CD14-positive monocyte (primary cell): Measurements from ENCODE around the gene SMPD3. TPM values are rescaled to one million over a fixed set of nuclear protein-coding genes. Genes with fewer than 3 reads are reported as not detected.

ENCODE experiments used
- DNase-seq, 3 donors: peaks; one replicate each; pipeline ENCODE4 v3.0.0-alpha.2; 2011 to 2022
- H2AFZ ChIP-seq: 2 replicates; pipeline ENCODE4 v1.6.0; 2012; ENCODE audit warnings: mild to moderate bottlenecking, low read depth, low read length, inconsistent platforms; ENCODE audit not compliant: insufficient read depth, poor library complexity, severe bottlenecking
- H3K27ac ChIP-seq, 2 donors: 1 replicate in 1 of 2; 2 replicates in 1 of 2; pipeline ENCODE4 v1.5.1; 2012 to 2013; ENCODE audit warnings: low read length in 2 of 2, control low read depth in 1 of 2, inconsistent platforms in 1 of 2, low read depth in 1 of 2, mild to moderate bottlenecking in 1 of 2
- H3K27me3 ChIP-seq, 2 donors: one replicate each; pipeline versions ENCODE4 v1.6.0 to v1.6.1; 2011 to 2013; ENCODE audit warnings: low read length in 2 of 2; ENCODE audit not compliant: control insufficient read depth in 2 of 2, insufficient read depth in 2 of 2
- H3K36me3 ChIP-seq, 2 donors: replicated peaks in 1 of 2; 1 replicate in 1 of 2; 2 replicates in 1 of 2; pipeline versions ENCODE4 v1.5.1 to v1.6.1; 2012 to 2013; ENCODE audit warnings: low read length in 2 of 2, control low read depth in 1 of 2, inconsistent platforms in 1 of 2, mild to moderate bottlenecking in 1 of 2; ENCODE audit not compliant: insufficient read depth in 2 of 2, control insufficient read depth in 1 of 2
- H3K4me1 ChIP-seq, 2 donors: 1 replicate in 1 of 2; 2 replicates in 1 of 2; pipeline versions ENCODE4 v1.5.1 to v1.6.1; 2012 to 2013; ENCODE audit warnings: low read length in 2 of 2, control low read depth in 1 of 2, inconsistent platforms in 1 of 2, mild to moderate bottlenecking in 1 of 2, moderate library complexity in 1 of 2; ENCODE audit not compliant: insufficient read depth in 2 of 2, control insufficient read depth in 1 of 2
- H3K4me2 ChIP-seq: replicated peaks from 2 replicates; pipeline ENCODE3; 2012; ENCODE audit warnings: low read length, moderate library complexity, mild to moderate bottlenecking; ENCODE audit not compliant: poor library complexity, severe bottlenecking; ENCODE audit errors: extremely low read depth
- H3K4me3 ChIP-seq, 3 experiments: fragments of 200-600 bp in 1 of 3; sonication (generic) in 1 of 3; replicated peaks in 1 of 3; 1 replicate in 2 of 3; 2 replicates in 1 of 3; pipeline ENCODE4 v1.5.1; 2011 to 2013; ENCODE audit warnings: low read length in 3 of 3, mild to moderate bottlenecking in 3 of 3, control low read depth in 2 of 3, low read depth in 2 of 3, inconsistent platforms in 1 of 3, moderate library complexity in 1 of 3
- H3K79me2 ChIP-seq: 2 replicates; pipeline ENCODE4 v1.6.0; 2012; ENCODE audit warnings: mild to moderate bottlenecking, control low read depth, inconsistent platforms, low read length, moderate library complexity; ENCODE audit not compliant: insufficient read depth
- H3K9ac ChIP-seq: 2 replicates; pipeline ENCODE4 v1.6.0; 2017; ENCODE audit warnings: low read length, mild to moderate bottlenecking; ENCODE audit not compliant: insufficient read depth, poor library complexity, severe bottlenecking
- H3K9me3 ChIP-seq, 2 donors: replicated peaks in 1 of 2; 1 replicate in 1 of 2; 2 replicates in 1 of 2; pipeline versions ENCODE4 v1.5.1 to v1.6.1; 2012 to 2013; ENCODE audit warnings: low read length in 2 of 2, control low read depth in 1 of 2; ENCODE audit not compliant: control insufficient read depth in 1 of 2, insufficient read depth in 1 of 2
- H4K20me1 ChIP-seq: 2 replicates; pipeline ENCODE4 v1.6.0; 2012; ENCODE audit warnings: mild to moderate bottlenecking, low read length, control low read depth, moderate library complexity; ENCODE audit not compliant: insufficient read depth
- H3K27ac Mint-ChIP-seq, 7 donors: one replicate each; pipeline ENCODE4 v1.8.0; 2020; ENCODE audit warnings: mild to moderate bottlenecking in 7 of 7, mixed read lengths in 7 of 7, moderate library complexity in 6 of 7, inconsistent platforms in 2 of 7
- H3K27me3 Mint-ChIP-seq, 3 donors: one replicate each; pipeline ENCODE4 v1.8.0; 2021 to 2022; ENCODE audit warnings: low read depth in 3 of 3, mild to moderate bottlenecking in 3 of 3, mixed read lengths in 3 of 3, moderate library complexity in 3 of 3, inconsistent platforms in 1 of 3
- H3K36me3 Mint-ChIP-seq, 2 donors: one replicate each; pipeline ENCODE4 v1.8.0; 2020; ENCODE audit warnings: mixed read lengths in 2 of 2, inconsistent platforms in 1 of 2, mild to moderate bottlenecking in 1 of 2
- H3K4me1 Mint-ChIP-seq: one replicate; pipeline ENCODE4 v1.8.0; 2020; ENCODE audit warnings: mild to moderate bottlenecking, mixed read lengths
- H3K4me3 Mint-ChIP-seq, 2 donors: one replicate each; pipeline ENCODE4 v1.8.0; 2020; ENCODE audit warnings: mild to moderate bottlenecking in 2 of 2, mixed read lengths in 2 of 2, moderate library complexity in 1 of 2
- H3K9me3 Mint-ChIP-seq, 7 donors: one replicate each; pipeline ENCODE4 v1.8.0; 2020 to 2022; ENCODE audit warnings: mixed read lengths in 7 of 7, mild to moderate bottlenecking in 6 of 7, moderate library complexity in 6 of 7, inconsistent platforms in 2 of 7
- WGBS: methylation state at CpG from one replicate; pipeline ENCODE4 v1.1.5; 2013; ENCODE audit warnings: missing lambda C conversion rate; ENCODE audit not compliant: insufficient coverage; 5-methylcytosine and 5-hydroxymethylcytosine counted together
- intact Hi-C, 2 donors: fragments of 100-400 bp; cut with micrococcal nuclease; formaldehyde crosslinking; loops; one replicate each; pipeline versions ENCODE4 v1.15.0 to v1.15.1; 2023
- polyA plus RNA-seq, 3 donors: library from polyadenylated mRNA; depleted of rRNA in 1 of 3; unstranded in 2 of 3; stranded (reverse) in 1 of 3; fragments of 300-500 nt in 2 of 3; fragments of >200 nt in 1 of 3; fragmentation: Illumina TruSeq in 2 of 3; gene quantifications; 1 replicate in 2 of 3; 2 replicates in 1 of 3; pipeline ENCODE4 v1.2.3, GENCODE V29; 2012 to 2021
- TF ChIP-seq, protein P1 (sequence below): fragments of 200-600 bp; IDR thresholded peaks from one replicate; pipeline ENCODE4 v1.8.0; 2022; ENCODE audit warnings: antibody characterized with exemption, mild to moderate bottlenecking

SMPD3 gene
- polyA plus RNA-seq, 3 donors, result 0.40 to 1.1 (median 0.51) TPM

DNA sequence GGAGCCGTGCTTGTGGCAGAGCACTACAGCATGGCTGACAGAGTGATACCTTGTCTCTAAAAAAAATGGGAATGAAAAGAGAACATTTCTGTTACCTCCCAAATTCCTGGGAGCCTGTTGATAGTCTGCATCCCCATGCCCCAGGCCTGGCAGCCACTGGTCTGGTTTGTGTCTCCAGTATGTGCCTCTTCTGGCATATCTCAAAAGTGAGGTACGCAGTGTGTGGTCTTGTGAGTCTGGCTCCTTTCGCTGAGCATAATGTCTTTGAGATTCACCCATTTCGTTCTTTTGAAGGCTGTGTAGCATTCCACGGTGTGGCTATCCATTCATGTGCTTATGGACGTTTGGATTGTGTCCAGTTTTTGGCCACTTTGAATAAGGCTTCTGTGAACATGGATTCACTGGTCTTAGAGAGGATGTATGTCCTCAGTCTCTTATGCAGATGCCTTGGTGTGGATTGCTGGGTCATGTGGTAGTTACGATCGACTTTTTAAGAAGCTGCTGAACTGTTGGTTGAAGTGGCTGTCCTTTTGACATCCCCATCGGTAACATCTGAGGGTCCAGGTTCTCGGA, 98.4 kb downstream of the SMPD3 start:
- Histone ChIP-seq H3K4me3 (no peak overlapping the region), H2AFZ (no peak overlapping the region), H3K4me1 (no peaks in the 10 kb centered on the region), H4K20me1 (no peaks in the 10 kb centered on the region), H3K9ac (no peak overlapping the region), H3K79me2 (no peaks in the 10 kb centered on the region), H3K27me3 (no peaks in the 10 kb centered on the region), H3K27ac (no peak overlapping the region), H3K9me3 (no peaks in the 10 kb centered on the region), H3K36me3 (peaks cover 79 to 97% of the 10 kb centered on the region in 2 donors), H3K4me2 (no peak overlapping the region)
- H3K4me3 Mint-ChIP-seq, result no peak overlapping the region
- intact Hi-C loops, result no loop called here
- H3K27me3 Mint-ChIP-seq, result peaks cover 2 to 6% (median 4%) of the 10 kb centered on the region in 3 donors
- no peaks in the 10 kb centered on the region for H3K9me3 Mint-ChIP-seq
- peak overlapping the region in 1 of 7 donors; percentile 4 for H3K27ac Mint-ChIP-seq
- TF ChIP-seq, protein P1, sequence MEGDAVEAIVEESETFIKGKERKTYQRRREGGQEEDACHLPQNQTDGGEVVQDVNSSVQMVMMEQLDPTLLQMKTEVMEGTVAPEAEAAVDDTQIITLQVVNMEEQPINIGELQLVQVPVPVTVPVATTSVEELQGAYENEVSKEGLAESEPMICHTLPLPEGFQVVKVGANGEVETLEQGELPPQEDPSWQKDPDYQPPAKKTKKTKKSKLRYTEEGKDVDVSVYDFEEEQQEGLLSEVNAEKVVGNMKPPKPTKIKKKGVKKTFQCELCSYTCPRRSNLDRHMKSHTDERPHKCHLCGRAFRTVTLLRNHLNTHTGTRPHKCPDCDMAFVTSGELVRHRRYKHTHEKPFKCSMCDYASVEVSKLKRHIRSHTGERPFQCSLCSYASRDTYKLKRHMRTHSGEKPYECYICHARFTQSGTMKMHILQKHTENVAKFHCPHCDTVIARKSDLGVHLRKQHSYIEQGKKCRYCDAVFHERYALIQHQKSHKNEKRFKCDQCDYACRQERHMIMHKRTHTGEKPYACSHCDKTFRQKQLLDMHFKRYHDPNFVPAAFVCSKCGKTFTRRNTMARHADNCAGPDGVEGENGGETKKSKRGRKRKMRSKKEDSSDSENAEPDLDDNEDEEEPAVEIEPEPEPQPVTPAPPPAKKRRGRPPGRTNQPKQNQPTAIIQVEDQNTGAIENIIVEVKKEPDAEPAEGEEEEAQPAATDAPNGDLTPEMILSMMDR, result no peak
- WGBS, result 100% methylated on average over 10 of the region's 10 CpGs
- no peak for DNase-seq
- no peaks in the 10 kb centered on the region for H3K4me1 Mint-ChIP-seq
- peaks cover 91 to 98% of the 10 kb centered on the region in 2 donors for H3K36me3 Mint-ChIP-seq

DNA sequence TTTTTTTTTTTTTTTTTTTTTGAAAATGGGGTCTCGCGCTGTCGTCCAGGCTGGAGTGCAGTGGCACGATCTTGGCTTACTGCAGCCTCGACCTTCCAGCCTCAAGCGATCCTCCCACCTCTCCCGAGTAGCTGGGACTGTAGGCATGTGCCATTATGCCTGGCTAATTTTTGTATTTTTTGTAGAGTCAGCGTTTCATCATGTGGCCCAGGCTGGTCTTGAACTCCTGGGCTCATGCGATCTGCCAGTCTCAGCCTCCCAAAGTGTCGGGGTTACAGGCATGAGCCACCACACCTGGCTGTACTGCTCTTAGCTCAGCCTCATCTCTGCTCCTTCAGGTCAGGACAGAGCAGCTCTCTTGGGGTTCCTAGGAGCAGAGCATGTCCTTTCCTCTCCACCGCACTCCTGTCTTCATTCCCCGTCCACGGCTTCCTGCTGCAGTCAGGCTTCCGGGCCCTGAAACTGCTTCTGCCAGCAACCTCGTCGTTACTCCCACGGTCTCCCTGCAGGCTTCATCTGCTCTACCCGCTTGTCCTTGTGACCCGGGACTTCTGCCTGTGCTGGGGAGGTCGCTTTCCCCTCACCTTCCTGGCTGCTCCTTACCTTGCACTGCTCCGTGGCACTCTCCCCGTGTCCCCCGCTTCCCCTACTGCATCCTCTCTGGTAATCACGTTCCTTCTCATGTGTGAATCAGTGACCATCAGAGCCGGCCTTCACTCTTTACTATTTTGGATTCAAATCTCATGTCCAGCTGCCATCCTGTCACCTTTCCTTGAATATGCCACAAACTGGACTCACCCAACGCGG, 99.5 kb downstream of the SMPD3 start:
- TF ChIP-seq, protein P1, result no peak
- no peak for DNase-seq
- Histone ChIP-seq H4K20me1 (no peaks in the 10 kb centered on the region), H3K79me2 (no peaks in the 10 kb centered on the region), H3K27me3 (no peaks in the 10 kb centered on the region), H3K36me3 (peaks cover 79 to 95% of the 10 kb centered on the region in 2 donors), H3K4me1 (no peaks in the 10 kb centered on the region), H3K4me3 (no peak overlapping the region), H3K27ac (no peak overlapping the region), H3K4me2 (no peak overlapping the region), H3K9ac (no peak overlapping the region), H3K9me3 (no peaks in the 10 kb centered on the region), H2AFZ (no peak overlapping the region)
- no peak overlapping the region for H3K4me3 Mint-ChIP-seq
- peak overlapping the region in 1 of 7 donors; percentile 47 for H3K27ac Mint-ChIP-seq
- H3K36me3 Mint-ChIP-seq, result peaks cover 87 to 98% of the 10 kb centered on the region in 2 donors
- 97% methylated on average over 20 of the region's 27 CpGs for WGBS
- no peaks in the 10 kb centered on the region for H3K9me3 Mint-ChIP-seq
- no peaks in the 10 kb centered on the region for H3K4me1 Mint-ChIP-seq
- peaks cover under 1 to 4% (median 3%) of the 10 kb centered on the region in 3 donors for H3K27me3 Mint-ChIP-seq
- intact Hi-C loops, result no loop called here
